HG03457 (cell line): ENCODE measurements around the gene KLF6.

Source experiments
- ATAC-seq: cut with Tn5 transposase; IDR thresholded peaks from one replicate; pipeline ENCODE4 v1.9.1; 2021; ENCODE audit warnings: moderate number of reproducible peaks; ENCODE audit not compliant: unreplicated experiment

KLF6 gene

DNA sequence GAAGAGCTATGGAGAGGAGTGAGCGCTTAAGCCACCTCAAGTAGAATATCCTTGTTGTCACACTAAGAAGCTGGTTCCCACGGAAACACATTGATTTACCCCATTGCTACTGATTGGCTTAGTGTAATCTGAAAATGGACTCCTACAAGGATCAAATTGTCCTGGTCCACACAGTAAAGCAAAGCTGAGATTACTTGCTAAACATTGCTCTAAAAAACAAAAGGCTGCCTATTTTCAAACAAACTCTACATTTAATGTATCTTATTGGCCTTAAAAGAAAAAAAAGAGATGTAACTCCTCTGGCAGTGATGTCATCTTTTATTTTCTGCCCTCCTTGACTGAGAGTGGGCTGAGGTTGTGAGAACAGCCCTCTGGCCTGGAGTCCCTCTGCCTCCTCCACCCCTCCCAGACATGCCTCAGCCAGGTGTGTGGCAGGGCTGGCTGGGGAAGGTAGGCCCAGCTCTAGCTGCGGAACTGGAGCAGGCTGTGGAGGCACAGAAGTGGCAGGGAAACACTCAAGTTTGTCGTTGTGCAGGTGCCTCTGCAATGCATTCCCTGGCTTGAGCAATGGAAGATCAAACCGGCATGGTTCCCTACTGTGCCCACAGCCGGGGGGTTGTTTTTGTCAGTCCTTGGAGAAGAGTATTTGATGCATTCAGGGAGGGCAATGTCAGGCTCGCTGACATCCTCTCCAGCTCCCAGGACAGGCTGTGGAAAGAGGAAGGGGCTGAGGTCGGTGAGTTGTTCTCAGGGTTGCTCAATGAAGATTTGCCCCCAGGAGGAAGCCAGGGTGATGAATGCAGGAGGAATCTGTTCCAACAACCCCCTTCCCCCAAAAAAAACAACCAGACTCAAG lies 9.1 kb downstream of the KLF6 start:
- no peak for ATAC-seq

DNA sequence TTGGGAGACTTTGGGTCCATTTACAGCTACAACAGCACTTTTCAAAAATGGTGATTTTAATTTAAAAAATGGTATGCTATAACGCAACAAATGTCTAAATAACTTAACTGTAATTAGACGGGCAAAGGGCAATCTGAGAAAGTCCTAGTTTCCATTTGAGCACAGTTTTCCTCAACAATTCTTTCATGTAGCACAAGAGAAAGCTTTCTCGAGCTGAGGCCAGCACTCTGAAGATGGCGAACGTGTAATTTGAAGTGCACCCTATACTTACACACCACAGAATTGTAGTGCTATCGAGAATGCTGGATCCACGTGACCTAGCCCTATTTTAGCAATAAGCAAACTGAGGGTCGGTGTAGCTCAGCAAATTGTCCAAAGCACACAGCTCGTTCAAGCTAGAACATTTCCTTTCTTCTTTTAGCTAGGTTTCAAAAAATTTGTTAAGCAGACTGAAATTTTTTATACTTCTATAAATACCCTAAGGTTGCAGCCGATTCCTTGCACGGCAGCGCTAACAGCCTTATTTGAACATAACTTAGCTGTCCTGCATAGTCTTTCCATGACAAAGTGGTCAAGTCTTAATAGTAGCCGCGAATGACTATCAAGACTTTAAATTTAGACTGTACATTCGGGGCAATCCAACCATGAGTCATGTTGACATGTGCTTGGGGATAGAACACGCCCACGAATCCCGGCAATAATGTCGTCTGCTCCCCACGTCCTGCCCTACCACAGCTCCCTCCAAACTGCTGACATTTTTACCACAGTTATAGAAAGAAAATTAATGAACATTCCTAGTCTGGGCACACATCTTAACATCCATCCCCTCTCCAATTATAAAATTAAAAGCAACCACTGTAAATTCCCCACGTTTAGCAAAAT lies 10.0 kb downstream of the KLF6 start:
- ATAC-seq, result no peak

- ATAC-seq, result no peak
Observed at GRCh38 chr10:3774018-3774813, 10.8 kb downstream of the KLF6 start.

- no peak for ATAC-seq
Observed at GRCh38 chr10:3773460-3774017, 11.5 kb downstream of the KLF6 start.

- no peak for ATAC-seq
Observed at GRCh38 chr10:3772361-3773171, 12.4 kb downstream of the KLF6 start.

DNA sequence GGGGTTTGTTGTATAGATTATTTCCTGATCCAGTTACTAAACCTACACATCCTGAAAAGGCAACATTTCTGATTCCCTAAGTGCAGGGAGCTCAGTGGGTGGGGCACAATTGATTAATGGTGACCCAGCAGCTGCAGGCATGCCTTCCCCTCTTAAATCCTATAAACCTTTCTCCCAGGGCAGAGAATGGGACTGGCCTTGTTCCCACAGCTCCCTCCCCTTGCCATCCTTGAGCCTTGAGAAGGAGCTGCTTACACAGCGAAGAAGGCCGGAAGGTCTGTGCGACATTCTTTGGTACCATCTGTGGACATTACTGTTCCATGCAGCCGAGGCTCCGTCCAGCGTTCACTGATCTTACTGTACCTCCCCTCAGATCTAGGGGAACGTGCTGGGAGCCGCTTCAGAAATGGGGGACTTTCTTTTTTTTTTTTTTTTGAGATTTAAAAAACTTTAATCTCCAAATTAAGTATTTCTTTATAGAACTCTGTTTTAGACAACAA lies 14.3 kb downstream of the KLF6 start:
- no peak for ATAC-seq

GRCh38 chr10:3769556-3769955 lies 15.5 kb downstream of the KLF6 start:
- no peak for ATAC-seq

GRCh38 chr10:3766046-3766756 lies 18.8 kb downstream of the KLF6 start:
- no peak for ATAC-seq

GRCh38 chr10:3765146-3765545 lies 19.9 kb downstream of the KLF6 start:
- no peak for ATAC-seq

DNA sequence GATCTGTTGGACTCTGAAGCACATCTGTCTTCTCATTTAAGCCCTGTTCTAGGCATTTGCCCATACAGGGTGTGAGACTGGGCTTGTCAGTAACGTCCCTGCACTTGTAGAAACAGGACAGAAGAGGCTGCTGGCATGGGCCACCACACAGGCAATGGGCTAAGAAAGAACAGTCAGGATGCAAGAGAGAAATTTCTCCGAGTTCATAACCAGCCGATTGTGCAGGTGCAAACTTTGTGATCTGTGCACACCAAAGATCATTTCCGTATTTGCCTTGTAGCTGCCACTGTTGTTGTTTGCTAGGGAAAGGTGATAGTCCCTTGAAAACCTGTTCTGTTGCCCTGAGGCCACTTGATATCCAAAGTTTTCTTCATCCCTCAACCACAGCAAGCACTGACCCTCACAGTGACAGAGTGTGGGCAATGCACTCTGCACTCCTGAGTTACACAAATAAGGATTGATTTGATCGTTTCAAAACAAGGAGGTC lies 20.3 kb downstream of the KLF6 start:
- no peak for ATAC-seq

DNA sequence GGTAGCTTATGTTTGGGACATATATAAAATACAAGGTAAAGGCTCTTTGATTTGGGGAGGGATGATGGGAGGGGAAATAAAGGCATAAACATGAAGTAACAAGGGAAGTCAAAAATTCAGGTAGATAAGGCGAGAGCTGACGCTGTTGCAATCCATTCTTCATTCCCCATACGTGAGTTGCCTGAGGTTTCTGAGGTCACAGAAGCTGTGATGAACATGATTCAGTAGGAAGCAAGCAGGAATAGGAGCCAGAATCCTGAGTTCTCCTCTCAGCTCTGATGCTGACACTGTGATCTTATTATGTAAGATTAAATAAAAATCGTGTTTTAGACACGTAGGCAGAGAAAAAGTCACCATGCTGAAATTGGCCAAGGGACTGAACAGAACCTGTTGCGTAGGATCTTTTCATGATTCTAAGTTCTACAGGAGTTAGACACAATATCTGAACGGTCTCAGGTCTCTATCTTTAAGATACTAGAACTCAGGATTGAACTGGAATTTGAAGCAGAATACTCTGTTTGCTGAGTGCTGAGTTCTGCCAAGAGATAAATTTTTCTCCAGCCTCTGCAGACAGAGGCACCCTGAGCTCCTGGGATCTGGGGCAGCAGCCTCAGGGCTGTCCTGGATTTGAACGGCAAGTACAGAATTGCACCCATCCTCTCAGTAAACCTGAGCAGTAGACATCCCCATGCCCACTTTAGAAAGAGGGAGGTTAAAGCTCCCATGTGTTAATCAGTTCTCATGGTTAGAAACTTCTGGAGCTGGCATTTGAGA lies 21.0 kb downstream of the KLF6 start:
- no peak for ATAC-seq

- no peak for ATAC-seq
Observed at GRCh38 chr10:3763035-3763456, 22.0 kb downstream of the KLF6 start.

DNA sequence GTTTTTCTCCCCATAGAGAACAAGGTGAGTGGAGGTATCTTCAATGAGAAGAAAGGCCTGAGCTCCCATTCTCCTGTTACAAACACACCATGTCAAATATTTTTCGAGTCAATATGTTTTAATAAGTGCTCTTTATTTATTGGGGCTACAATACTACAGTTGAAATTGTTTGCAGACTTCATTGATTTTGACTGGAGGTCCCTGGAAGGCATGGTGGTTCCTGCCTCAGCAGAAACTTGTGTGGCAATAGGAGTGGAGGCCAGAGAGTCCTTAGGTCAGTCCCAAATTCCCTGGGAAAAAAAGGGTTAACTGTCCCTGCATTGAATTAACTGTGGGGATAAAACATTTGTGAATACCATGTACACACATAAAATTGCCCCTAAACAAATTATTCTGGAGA lies 22.7 kb downstream of the KLF6 start:
- no peak for ATAC-seq

GRCh38 chr10:3761904-3762303 lies 23.1 kb downstream of the KLF6 start:
- no peak for ATAC-seq

DNA sequence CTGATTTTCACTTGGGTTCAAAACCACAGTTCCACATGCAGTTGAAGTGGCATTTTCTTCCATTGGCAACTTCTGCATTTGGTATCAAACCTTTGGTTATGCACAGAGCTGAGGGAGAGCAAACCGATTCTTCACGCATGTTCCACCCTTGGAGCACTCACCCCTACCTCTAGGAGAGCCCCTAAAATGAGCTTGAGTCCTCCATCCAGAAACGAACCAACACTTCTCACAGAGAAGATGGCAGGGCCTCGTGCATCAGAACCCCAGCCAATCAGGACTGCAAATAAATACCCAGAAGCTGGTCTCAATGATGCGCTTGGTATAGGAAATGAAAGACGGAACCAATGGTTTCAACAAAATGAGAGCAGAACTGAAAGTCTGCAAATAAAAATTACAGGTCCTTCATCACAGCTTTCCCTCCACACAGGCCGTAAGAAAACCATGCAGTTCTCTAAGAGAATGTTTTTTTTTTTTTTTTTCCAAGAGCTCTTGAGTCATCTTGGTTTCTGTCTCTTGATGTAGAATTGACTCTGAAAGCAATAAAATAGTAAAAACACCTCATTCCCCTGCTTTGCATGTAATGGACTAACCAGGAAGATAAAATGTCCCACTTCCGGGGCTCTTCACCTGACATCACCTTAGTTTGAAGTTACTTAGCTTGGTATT lies 23.9 kb downstream of the KLF6 start:
- peak; percentile 36 for ATAC-seq

GRCh38 chr10:3760083-3760482 lies 24.9 kb downstream of the KLF6 start:
- no peak for ATAC-seq

DNA sequence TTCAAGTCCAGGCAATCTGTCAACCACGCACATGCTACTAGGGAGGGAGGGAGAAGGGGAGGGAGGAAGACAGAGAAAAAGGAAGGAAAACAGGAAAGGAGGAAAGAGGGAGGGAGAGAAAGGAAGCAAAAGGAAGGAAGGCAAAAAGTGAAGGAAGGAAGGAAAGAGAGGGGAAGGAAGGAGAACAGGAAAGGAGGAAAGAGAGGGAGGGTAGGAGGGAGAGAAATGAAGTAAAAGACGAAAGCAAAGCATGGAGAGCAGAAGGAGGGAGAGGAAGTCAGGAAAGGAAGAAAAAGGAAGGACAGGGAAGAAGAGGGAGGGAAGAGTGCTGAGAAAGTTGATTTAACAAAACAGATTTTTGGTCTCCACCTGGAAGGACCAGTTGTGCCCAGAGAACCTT lies 25.6 kb downstream of the KLF6 start:
- no peak for ATAC-seq

GRCh38 chr10:3758491-3758970 lies 26.5 kb downstream of the KLF6 start:
- no peak for ATAC-seq
